IMR-90 (cell line): ENCODE data around the gene NFE2L1. TPM values are rescaled to one million over a fixed set of nuclear protein-coding genes. Genes with fewer than 3 reads are reported as not detected.

Experiments
- CHD1 ChIP-seq: IDR thresholded peaks from 2 replicates; pipeline ENCODE4 v1.6.1; 2012; ENCODE audit warnings: low read depth, low read length, improper control_type of control experiment
- ELK1 ChIP-seq: fragments of 150-350 bp; IDR thresholded peaks from 2 replicates; pipeline ENCODE4 v1.6.1; 2016; ENCODE audit warnings: low read depth, mild to moderate bottlenecking, low read length, moderate library complexity, borderline replicate concordance
- FOS ChIP-seq: fragments of 150-350 bp; IDR thresholded peaks from 2 replicates; pipeline ENCODE4 v1.6.1; 2016; ENCODE audit warnings: low read depth, low read length
- MAZ ChIP-seq: IDR thresholded peaks from 2 replicates; pipeline ENCODE4 v1.6.1; 2012; ENCODE audit warnings: low read depth, mild to moderate bottlenecking, low read length, improper control_type of control experiment, moderate library complexity, borderline replicate concordance
- polyA plus RNA-seq, 3 experiments: library from polyadenylated mRNA; depleted of rRNA; stranded (reverse); fragments of >200 nt; gene quantifications; 2 replicates each; pipeline ENCODE4 v1.2.3, GENCODE V29; 2012; ENCODE audit warnings: low replicate concordance in 1 of 3
- total RNA-seq: library from RNA; depleted of rRNA; stranded (reverse); fragments of >200 nt; gene quantifications from 2 replicates; pipeline ENCODE4 v1.2.3, GENCODE V29; 2012
- TF ChIP-seq, protein P1 (sequence below): conservative IDR thresholded peaks from 2 replicates; pipeline ENCODE4 v1.5.1; 2012; ENCODE audit warnings: mild to moderate bottlenecking, low read depth, low read length, improper control_type of control experiment

The NFE2L1 gene
- total and polyA plus RNA-seq, 2 of the 4 experiments (the other 2 are of a cell fraction), result 42.8 to 122 TPM

- TF ChIP-seq, protein P1, sequence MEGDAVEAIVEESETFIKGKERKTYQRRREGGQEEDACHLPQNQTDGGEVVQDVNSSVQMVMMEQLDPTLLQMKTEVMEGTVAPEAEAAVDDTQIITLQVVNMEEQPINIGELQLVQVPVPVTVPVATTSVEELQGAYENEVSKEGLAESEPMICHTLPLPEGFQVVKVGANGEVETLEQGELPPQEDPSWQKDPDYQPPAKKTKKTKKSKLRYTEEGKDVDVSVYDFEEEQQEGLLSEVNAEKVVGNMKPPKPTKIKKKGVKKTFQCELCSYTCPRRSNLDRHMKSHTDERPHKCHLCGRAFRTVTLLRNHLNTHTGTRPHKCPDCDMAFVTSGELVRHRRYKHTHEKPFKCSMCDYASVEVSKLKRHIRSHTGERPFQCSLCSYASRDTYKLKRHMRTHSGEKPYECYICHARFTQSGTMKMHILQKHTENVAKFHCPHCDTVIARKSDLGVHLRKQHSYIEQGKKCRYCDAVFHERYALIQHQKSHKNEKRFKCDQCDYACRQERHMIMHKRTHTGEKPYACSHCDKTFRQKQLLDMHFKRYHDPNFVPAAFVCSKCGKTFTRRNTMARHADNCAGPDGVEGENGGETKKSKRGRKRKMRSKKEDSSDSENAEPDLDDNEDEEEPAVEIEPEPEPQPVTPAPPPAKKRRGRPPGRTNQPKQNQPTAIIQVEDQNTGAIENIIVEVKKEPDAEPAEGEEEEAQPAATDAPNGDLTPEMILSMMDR, result no peak
- TF ChIP-seq MAZ (0 out of 2 replicates have a peak, but pooled peaks have one; percentile 62), ELK1 (no peak), FOS (peak; percentile 42; the same call in 1 of the 2 replicates), CHD1 (no peak)
Observed at GRCh38 chr17:48047741-48048383, at the start of gene NFE2L1 (continued).
